Stimulated activated CD4-positive, alpha-beta T cell treated with anti-CD3 and anti-CD28 coated beads, Interleukin-1b, Interleukin-23, amount 100 ng/mL, for 48 hours (primary cell): ENCODE measurements around the gene SLC9A9.
"Not testable (repeated sequence)": the region's sequence is repeated elsewhere in the genome, so short reads cannot be mapped to it uniquely, and the experiment has no call there.

Experiments
- DNase-seq: peaks from one replicate; pipeline ENCODE4 v3.0.0-alpha.2; 2020

The SLC9A9 gene

GRCh38 chr3:143847787-143848631 is at the start of gene SLC9A9:
TSS of gene SLC9A9 (minus strand) at chr3:143848468. CDS start at chr3:143848322, 146 bp downstream.
- DNase-seq: peak; percentile 30

- no peak for DNase-seq
Measured at GRCh38 chr3:143897576-143898295, 49.5 kb upstream of the SLC9A9 start.

GRCh38 chr3:143896486-143896885 is 48.2 kb upstream of the SLC9A9 start:
- DNase-seq: no peak

GRCh38 chr3:143895805-143896204 is 47.5 kb upstream of the SLC9A9 start:
- DNase-seq: no peak

GRCh38 chr3:143888846-143889245 is 40.6 kb upstream of the SLC9A9 start:
- DNase-seq: no peak

GRCh38 chr3:143888166-143888565 is 39.9 kb upstream of the SLC9A9 start:
- DNase-seq: no peak

- peak; percentile 12 for DNase-seq
Measured at GRCh38 chr3:143885780-143886427, 37.6 kb upstream of the SLC9A9 start.

- DNase-seq: no peak
Measured at GRCh38 chr3:143884861-143885260, 36.6 kb upstream of the SLC9A9 start.

GRCh38 chr3:143883151-143883550 is 34.9 kb upstream of the SLC9A9 start:
- DNase-seq: no peak

GRCh38 chr3:143881095-143881494 is 32.8 kb upstream of the SLC9A9 start:
- DNase-seq: no peak

- no peak for DNase-seq
Measured at GRCh38 chr3:143875546-143875945, 27.3 kb upstream of the SLC9A9 start.

GRCh38 chr3:143873553-143873952 is 25.3 kb upstream of the SLC9A9 start:
- DNase-seq: not testable (repeated sequence)

- no peak for DNase-seq
Measured at GRCh38 chr3:143865302-143865701, 17.0 kb upstream of the SLC9A9 start.

GRCh38 chr3:143859465-143860203 is 11.4 kb upstream of the SLC9A9 start:
- no peak for DNase-seq

- DNase-seq: no peak
Measured at GRCh38 chr3:143856252-143856970, 8.1 kb upstream of the SLC9A9 start.

GRCh38 chr3:143855183-143855582 is 6.9 kb upstream of the SLC9A9 start:
- no peak for DNase-seq

- no peak for DNase-seq
Measured at GRCh38 chr3:143851331-143852017, 3.2 kb upstream of the SLC9A9 start.

GRCh38 chr3:143850877-143851276 is 2.6 kb upstream of the SLC9A9 start:
- no peak for DNase-seq

GRCh38 chr3:143849854-143850549 is 1.7 kb upstream of the SLC9A9 start:
- no peak for DNase-seq

GRCh38 chr3:143848704-143849103 is 436 bp upstream of the SLC9A9 start:
- no peak for DNase-seq

- DNase-seq: no peak
Measured at GRCh38 chr3:143843587-143843986, 4.7 kb downstream of the SLC9A9 start.
